H1 (cell line): ENCODE results near the gene ABHD10. TPM values are rescaled to one million over a fixed set of nuclear protein-coding genes. Genes with fewer than 3 reads are reported as not detected.

ENCODE experiments used
- CTCF ChIA-PET: fragments of 300-600 bp; sonication (Branson Sonifier 250); formaldehyde crosslinking; loops from one replicate; lab custom pipeline; 2021; ENCODE audit not compliant: partially characterized antibody; lab: Charles Lee
- POLR2A ChIA-PET: fragments of 300-600 bp; sonication (Branson Sonifier 250); formaldehyde crosslinking; loops from one replicate; lab custom pipeline; 2021; ENCODE audit warnings: inconsistent platforms; ENCODE audit not compliant: partially characterized antibody; lab: Charles Lee
- DNase-seq, 2 experiments: peaks; one replicate each; pipeline versions ENCODE4 v3.0.0 to v3.0.0-alpha.2; 2010 to 2022; ENCODE audit warnings: low spot score in 2 of 2, low read depth in 1 of 2, mixed read lengths in 1 of 2
- FAIRE-seq: peaks from 2 replicates; lab custom pipeline; 2011; peaks lifted over from hg19 to GRCh38; lab: Jason Lieb, UNC
- H2AFZ ChIP-seq: 2 replicates; pipeline ENCODE4 v1.8.1; 2012; ENCODE audit warnings: low read length, inconsistent platforms
- H2AK5ac ChIP-seq: 2 replicates; pipeline ENCODE4 v1.6.1; 2013; ENCODE audit warnings: low read depth, low read length
- H2BK120ac ChIP-seq: replicated peaks from 2 replicates; pipeline ENCODE3; 2013; ENCODE audit warnings: low read depth, low read length, inconsistent platforms
- H2BK12ac ChIP-seq: 2 replicates; pipeline ENCODE4 v1.6.1; 2013; ENCODE audit warnings: low read depth, low read length
- H2BK15ac ChIP-seq: 2 replicates; pipeline ENCODE4 v1.6.1; 2013; ENCODE audit warnings: low read length
- H2BK20ac ChIP-seq: 2 replicates; pipeline ENCODE4 v1.6.1; 2013; ENCODE audit warnings: low read length
- H2BK5ac ChIP-seq: 2 replicates; pipeline ENCODE4 v1.6.1; 2013; ENCODE audit warnings: low read depth, low read length
- H3K14ac ChIP-seq: 2 replicates; pipeline ENCODE4 v1.6.1; 2013; ENCODE audit warnings: inconsistent platforms; ENCODE audit not compliant: insufficient read length
- H3K18ac ChIP-seq: 2 replicates; pipeline ENCODE4 v1.6.1; 2013; ENCODE audit warnings: low read length; ENCODE audit errors: extremely low read depth
- H3K23ac ChIP-seq: 2 replicates; pipeline ENCODE4 v1.6.1; 2013; ENCODE audit warnings: inconsistent platforms; ENCODE audit not compliant: insufficient read length
- H3K23me2 ChIP-seq: 2 replicates; pipeline ENCODE4 v1.6.1; 2013; ENCODE audit warnings: low read depth, low read length
- H3K27ac ChIP-seq: 2 replicates; pipeline ENCODE4 v1.6.1; 2011; ENCODE audit warnings: low read depth, low read length, inconsistent platforms
- H3K27me3 ChIP-seq, 4 experiments: replicated peaks in 1 of 4; 1 replicate in 1 of 4; 2 replicates in 3 of 4; pipeline versions ENCODE4 v1.6.1 to v1.8.1; 2011 to 2013; ENCODE audit warnings: low read length in 3 of 4, mild to moderate bottlenecking in 3 of 4, inconsistent platforms in 2 of 4, mixed read lengths in 2 of 4, moderate library complexity in 1 of 4; ENCODE audit not compliant: control insufficient read depth in 3 of 4, insufficient read depth in 3 of 4; ENCODE audit errors: extremely low read depth in 1 of 4
- H3K36me3 ChIP-seq, 4 experiments: 2 replicates each; pipeline versions ENCODE4 v1.6.1 to v1.8.1; 2011 to 2013; ENCODE audit warnings: mild to moderate bottlenecking in 4 of 4, low read length in 3 of 4, moderate library complexity in 2 of 4, control low read depth in 1 of 4, inconsistent platforms in 1 of 4; ENCODE audit not compliant: insufficient read depth in 4 of 4, control insufficient read depth in 2 of 4
- H3K4ac ChIP-seq: replicated peaks from 2 replicates; pipeline ENCODE3; 2013; ENCODE audit warnings: low read length, low read depth, mixed read lengths, inconsistent platforms; ENCODE audit not compliant: insufficient read length
- H3K4me1 ChIP-seq, 4 experiments: replicated peaks in 1 of 4; 1 replicate in 1 of 4; 2 replicates in 3 of 4; pipeline versions ENCODE4 v1.6.1 to v1.8.1; 2011 to 2013; ENCODE audit warnings: low read length in 3 of 4, inconsistent platforms in 2 of 4, mixed read lengths in 1 of 4; ENCODE audit not compliant: insufficient read depth in 4 of 4, control insufficient read depth in 3 of 4
- H3K4me2 ChIP-seq, 2 experiments: 2 replicates each; pipeline versions ENCODE4 v1.6.1 to v1.8.1; 2011 to 2013; ENCODE audit warnings: low read depth in 2 of 2, low read length in 2 of 2, control low read depth in 1 of 2, inconsistent platforms in 1 of 2, mild to moderate bottlenecking in 1 of 2; ENCODE audit not compliant: insufficient read depth in 1 of 2
- H3K4me3 ChIP-seq, 4 experiments: fragments of 200-600, 300-600 bp in 1 of 4; sonication (generic), shearing (Covaris generic), sonication (Bioruptor Twin) in 1 of 4; 2 replicates each; pipeline versions ENCODE4 v1.5.1 to v1.8.1; 2011 to 2016; ENCODE audit warnings: low read length in 4 of 4, low read depth in 3 of 4, control low read depth in 2 of 4, inconsistent platforms in 2 of 4, mild to moderate bottlenecking in 2 of 4, mixed read lengths in 1 of 4, moderate library complexity in 1 of 4; ENCODE audit not compliant: insufficient read depth in 2 of 4; ENCODE audit errors: extremely low read depth in 1 of 4
- H3K56ac ChIP-seq: replicated peaks from 2 replicates; pipeline ENCODE3; 2013; ENCODE audit warnings: low read depth, mild to moderate bottlenecking, mixed read lengths, low read length, inconsistent platforms; ENCODE audit not compliant: insufficient read length
- H3K79me1 ChIP-seq: 2 replicates; pipeline ENCODE4 v1.6.1; 2013; ENCODE audit warnings: low read depth, low read length, control low read depth
- H3K79me2 ChIP-seq, 2 experiments: 2 replicates each; pipeline versions ENCODE4 v1.6.1 to v1.8.1; 2012 to 2013; ENCODE audit warnings: low read length in 2 of 2, mild to moderate bottlenecking in 2 of 2, inconsistent platforms in 1 of 2; ENCODE audit not compliant: insufficient read depth in 2 of 2, control insufficient read depth in 1 of 2
- H3K9ac ChIP-seq, 4 experiments: replicated peaks in 1 of 4; 1 replicate in 1 of 4; 2 replicates in 3 of 4; pipeline versions ENCODE4 v1.6.1 to v1.8.1; 2011 to 2013; ENCODE audit warnings: low read depth in 3 of 4, low read length in 3 of 4, control low read depth in 2 of 4, mild to moderate bottlenecking in 2 of 4, moderate library complexity in 2 of 4, inconsistent platforms in 1 of 4; ENCODE audit errors: extremely low read depth in 1 of 4
- H3K9me3 ChIP-seq, 2 experiments: 2 replicates each; pipeline versions ENCODE4 v1.6.1 to v1.8.1; 2012 to 2013; ENCODE audit warnings: mild to moderate bottlenecking in 2 of 2, moderate library complexity in 2 of 2, control low read depth in 1 of 2, inconsistent platforms in 1 of 2, low read depth in 1 of 2, low read length in 1 of 2, mixed read lengths in 1 of 2; ENCODE audit not compliant: insufficient read depth in 2 of 2
- H4K20me1 ChIP-seq, 2 experiments: replicated peaks in 1 of 2; 2 replicates each; pipeline versions ENCODE3 to v1.8.1; 2011 to 2013; ENCODE audit warnings: inconsistent platforms in 2 of 2, low read length in 2 of 2, mild to moderate bottlenecking in 1 of 2; ENCODE audit not compliant: insufficient read depth in 2 of 2, control insufficient read depth in 1 of 2
- H4K5ac ChIP-seq: 2 replicates; pipeline ENCODE4 v1.6.1; 2013; ENCODE audit warnings: low read length, low read depth, mixed read lengths, inconsistent platforms; ENCODE audit not compliant: insufficient read length
- H4K8ac ChIP-seq: 2 replicates; pipeline ENCODE4 v1.8.0; 2013; ENCODE audit warnings: mild to moderate bottlenecking, moderate library complexity, low read length, inconsistent platforms; ENCODE audit not compliant: insufficient read depth; ENCODE audit errors: extremely low read depth
- H4K91ac ChIP-seq: replicated peaks from 2 replicates; pipeline ENCODE3; 2013; ENCODE audit warnings: low read length, mixed read lengths, inconsistent platforms; ENCODE audit not compliant: insufficient read length
- EGR1 ChIP-seq: IDR thresholded peaks from 2 replicates; pipeline ENCODE4 v1.6.1; 2011; ENCODE audit warnings: low read depth, low read length, borderline replicate concordance
- GTF2F1 ChIP-seq: IDR thresholded peaks from 2 replicates; pipeline ENCODE4 v1.6.1; 2012; ENCODE audit warnings: low read depth, low read length, improper control_type of control experiment, borderline replicate concordance
- HDAC2 ChIP-seq, 2 experiments: fragments of 300-600 bp in 1 of 2; sonication (generic) in 1 of 2; IDR thresholded peaks; 2 replicates each; pipeline ENCODE4 v1.6.1; 2011 to 2012; ENCODE audit warnings: low read depth in 2 of 2, low read length in 2 of 2, mild to moderate bottlenecking in 2 of 2, moderate library complexity in 2 of 2, borderline replicate concordance in 1 of 2, inconsistent platforms in 1 of 2
- KDM1A ChIP-seq: fragments of 200-600, 300-600 bp; sonication (generic); IDR thresholded peaks from 2 replicates; pipeline ENCODE4 v1.7.1; 2016; ENCODE audit warnings: mild to moderate bottlenecking, low read length, borderline replicate concordance
- PHF8 ChIP-seq: fragments of 200-600 bp; sonication (generic); conservative IDR thresholded peaks from 2 replicates; pipeline ENCODE4 v1.7.1; 2012; ENCODE audit warnings: low read depth, mild to moderate bottlenecking, inconsistent platforms, low read length, moderate library complexity
- POLR2AphosphoS5 ChIP-seq: IDR thresholded peaks from 2 replicates; pipeline ENCODE4 v1.6.1; 2011; ENCODE audit warnings: low read depth, low read length
- RNF2 ChIP-seq: fragments of 200-900, 300-1000 bp; sonication (generic); IDR thresholded peaks from 2 replicates; pipeline ENCODE4 v1.7.1; 2016; ENCODE audit warnings: borderline replicate concordance, low read depth, mild to moderate bottlenecking, antibody characterized with exemption, low read length; ENCODE audit not compliant: poor library complexity, severe bottlenecking; ENCODE audit errors: missing control alignments
- SP1 ChIP-seq: IDR thresholded peaks from 2 replicates; pipeline ENCODE4 v1.6.1; 2011; ENCODE audit warnings: low read depth, low read length
- WGBS, 2 experiments: shearing (Covaris generic) in 1 of 2; methylation state at CpG; one replicate each; pipeline versions ENCODE4 v1.1.6 to v1.1.7; 2013 to 2015; ENCODE audit warnings: low lambda C conversion rate in 2 of 2, mixed read lengths in 2 of 2, inconsistent platforms in 1 of 2, low coverage in 1 of 2, missing lambda C conversion rate in 1 of 2; ENCODE audit not compliant: insufficient replicate concordance in 2 of 2, insufficient coverage in 1 of 2, insufficient read length in 1 of 2; ENCODE audit errors: extremely low coverage in 1 of 2, missing lambda C conversion rate in 1 of 2; 5-methylcytosine and 5-hydroxymethylcytosine counted together
- polyA plus RNA-seq, 7 experiments: library from polyadenylated mRNA; depleted of rRNA in 3 of 7; stranded (reverse) in 5 of 7; unstranded in 2 of 7; fragments of >200 nt in 5 of 7; fragments of 200-250 nt in 2 of 7; gene quantifications; 1 replicate in 5 of 7; 2 replicates in 1 of 7; 4 replicates in 1 of 7; pipeline versions ENCODE4 v1.2.1 to v1.2.3, GENCODE V29; 2011 to 2013; ENCODE audit warnings: missing spikeins in 2 of 7, mixed read lengths in 2 of 7
- total RNA-seq: library from RNA; stranded (reverse); fragmentation: NEBNext Ultra II Directional; extraction: Animal tissue kit (Norgen Biotek cat#: 25700); gene quantifications from 2 replicates; pipeline ENCODE4 v1.2.1, GENCODE V29; 2021
- TF ChIP-seq, protein P1 (sequence below), 3 experiments: IDR thresholded peaks; 1 replicate in 2 of 3; 2 replicates in 1 of 3; pipeline versions ENCODE4 v1.5.1 to v1.6.1; 2011; ENCODE audit warnings: low read length in 3 of 3, mild to moderate bottlenecking in 3 of 3, inconsistent platforms in 2 of 3, low read depth in 1 of 3, moderate library complexity in 1 of 3; ENCODE audit not compliant: insufficient read depth in 1 of 3; ENCODE audit errors: control extremely low read depth in 1 of 3

Gene ABHD10
- total and polyA plus RNA-seq, 2 of the 8 experiments (the other 6 are each of a cell fraction or from before 2014, with no cell fraction given): 10.9 to 24.6 TPM

DNA sequence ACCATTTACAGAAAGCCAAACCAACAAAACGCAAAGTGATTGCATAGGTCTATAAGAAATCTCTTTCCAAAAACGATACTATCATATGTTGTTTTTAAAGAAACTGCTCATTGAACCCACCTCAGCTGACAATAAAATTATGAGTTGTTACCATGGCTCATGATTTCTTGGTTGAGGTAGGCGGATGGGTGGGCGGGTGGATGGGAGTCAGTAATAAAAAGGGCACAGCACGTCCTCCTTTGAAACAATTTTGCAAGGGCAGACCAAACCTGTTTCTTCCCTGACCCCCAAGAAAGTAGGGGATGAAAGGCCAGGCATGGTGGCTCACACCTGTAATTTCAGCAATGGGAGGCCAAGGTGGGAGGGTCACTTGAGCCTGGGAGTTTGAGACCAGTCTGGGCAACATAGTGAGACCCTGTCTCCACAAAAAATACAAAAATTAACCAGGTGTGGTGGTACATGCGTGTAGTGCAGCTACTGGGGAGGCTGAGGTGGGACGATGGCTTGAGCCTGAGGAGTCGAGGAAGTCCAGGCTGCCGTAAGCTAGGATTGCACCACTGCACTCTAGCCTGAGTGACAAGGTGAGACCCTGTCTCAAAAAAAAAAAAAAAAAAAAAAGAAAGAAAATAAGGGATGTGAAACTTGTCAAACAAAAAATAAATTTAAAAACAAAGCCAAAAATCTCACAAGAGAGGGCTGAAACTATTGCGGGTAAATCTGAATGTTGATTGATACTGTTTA is 2.1 kb downstream of the ABHD10 start:
- Histone ChIP-seq H3K4ac (no peak overlapping the region), H4K5ac (no peak overlapping the region), H2BK120ac (no peak overlapping the region), H3K36me3 (no peaks in the 10 kb centered on the region; a peak in 1 of 8 replicates), H3K23ac (no peak overlapping the region), H2AFZ (no peak overlapping the region), H4K91ac (no peak overlapping the region), H4K20me1 (peaks cover 0 to 1% of the 10 kb centered on the region in 2 experiments), H3K9me3 (no peaks in the 10 kb centered on the region), H3K27ac (no peak overlapping the region), H3K56ac (no peak overlapping the region), H2BK15ac (no peak overlapping the region), H4K8ac (no peak overlapping the region), H3K27me3 (no peaks in the 10 kb centered on the region), H2BK20ac (no peak overlapping the region), H3K9ac (no peak overlapping the region), H3K4me1 (no peaks in the 10 kb centered on the region), H3K79me2 (peaks cover 0 to 17% of the 10 kb centered on the region in 2 experiments; a peak in 3 of 4 replicates), H3K23me2 (peaks cover 3% of the 10 kb centered on the region), H3K4me3 (no peak overlapping the region), H2AK5ac (no peak overlapping the region), H2BK5ac (no peak overlapping the region), H3K79me1 (no peaks in the 10 kb centered on the region; the same call in 1 of the 2 replicates), H3K18ac (no peak overlapping the region), H3K4me2 (no peak overlapping the region), H3K14ac (no peak overlapping the region), H2BK12ac (no peak overlapping the region)
- ChIA-PET CTCF (interaction anchor here (1.4 to 4.8 kb wide), 3 partner anchors 8 to 63 kb away, joined by 5 to 30 read pairs (median 18); no protein-coding TSS in a partner anchor), POLR2A (no interaction called here)
- DNase-seq (no peak), FAIRE-seq (no peak)
- 89% methylated on average over 10 of the region's 10 CpGs; no CpG with 5 or more reads in 1 of the 2 experiments for WGBS, 2 experiments
- no peak for TF ChIP-seq POLR2AphosphoS5
- no peak for TF ChIP-seq PHF8
- TF ChIP-seq HDAC2 (IDR thresholded peaks at IDR 0.05; ENCODE audit: borderline replicate concordance in 1 of 2, low read depth in 2 of 2, low read length in 2 of 2): no peak
- TF ChIP-seq RNF2: no peak
- TF ChIP-seq KDM1A: no peak
- TF ChIP-seq, protein P1, sequence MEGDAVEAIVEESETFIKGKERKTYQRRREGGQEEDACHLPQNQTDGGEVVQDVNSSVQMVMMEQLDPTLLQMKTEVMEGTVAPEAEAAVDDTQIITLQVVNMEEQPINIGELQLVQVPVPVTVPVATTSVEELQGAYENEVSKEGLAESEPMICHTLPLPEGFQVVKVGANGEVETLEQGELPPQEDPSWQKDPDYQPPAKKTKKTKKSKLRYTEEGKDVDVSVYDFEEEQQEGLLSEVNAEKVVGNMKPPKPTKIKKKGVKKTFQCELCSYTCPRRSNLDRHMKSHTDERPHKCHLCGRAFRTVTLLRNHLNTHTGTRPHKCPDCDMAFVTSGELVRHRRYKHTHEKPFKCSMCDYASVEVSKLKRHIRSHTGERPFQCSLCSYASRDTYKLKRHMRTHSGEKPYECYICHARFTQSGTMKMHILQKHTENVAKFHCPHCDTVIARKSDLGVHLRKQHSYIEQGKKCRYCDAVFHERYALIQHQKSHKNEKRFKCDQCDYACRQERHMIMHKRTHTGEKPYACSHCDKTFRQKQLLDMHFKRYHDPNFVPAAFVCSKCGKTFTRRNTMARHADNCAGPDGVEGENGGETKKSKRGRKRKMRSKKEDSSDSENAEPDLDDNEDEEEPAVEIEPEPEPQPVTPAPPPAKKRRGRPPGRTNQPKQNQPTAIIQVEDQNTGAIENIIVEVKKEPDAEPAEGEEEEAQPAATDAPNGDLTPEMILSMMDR (IDR thresholded peaks at IDR 0.05; ENCODE audit: control extremely low read depth in 1 of 3, insufficient read depth in 1 of 3, low read depth in 1 of 3, low read length in 3 of 3): no peak
- TF ChIP-seq GTF2F1: no peak
- TF ChIP-seq SP1: no peak
- TF ChIP-seq EGR1: no peak
